ENCODE measurements around the gene ELMO2. TPM values are rescaled to one million over a fixed set of nuclear protein-coding genes. Genes with fewer than 3 reads are reported as not detected.

Gene ELMO2
- total and polyA plus RNA-seq, 2 of the 4 experiments (the other 2 are of a cell fraction): 29.2 to 52.7 TPM

DNA sequence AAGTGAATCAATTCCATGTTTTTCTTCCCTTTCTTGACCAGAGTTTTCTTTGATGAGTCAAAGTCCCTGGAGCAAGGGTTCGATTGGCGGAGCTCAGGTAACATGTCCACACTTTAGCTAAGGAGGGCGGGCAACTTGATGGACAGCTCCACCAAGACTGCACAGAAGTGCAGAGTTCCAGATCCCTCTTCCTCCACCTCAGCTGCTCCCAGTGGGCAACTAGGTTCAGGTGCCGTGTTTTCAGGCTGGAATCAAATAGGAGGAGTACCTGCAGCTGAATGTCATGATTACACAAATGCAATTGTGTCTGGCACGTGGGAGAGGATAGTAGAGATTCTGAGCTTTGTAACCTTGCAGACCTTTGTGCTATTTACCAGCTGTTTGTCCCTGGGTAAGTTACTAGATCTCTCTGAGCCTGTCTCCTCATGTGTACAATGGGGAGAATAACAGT, 1.9 kb upstream of the ELMO2 start:
- no peaks in the 10 kb centered on the region for H3K36me3 ChIP-seq (ENCODE audit: control insufficient read depth, insufficient read depth, low read length)
- no peak overlapping the region for H4K8ac ChIP-seq (ENCODE audit: low read depth in 2 of 2, low read length in 2 of 2)
- WGBS, 2 experiments (ENCODE audit: extremely low coverage in 2 of 2, insufficient read length in 1 of 2): no CpG with 5 or more reads among the region's 5 CpGs
- ChIA-PET CTCF (no interaction called here), POLR2A (ENCODE audit: unreplicated experiment) (no interaction called here)
- H3K9me1 ChIP-seq (ENCODE audit: insufficient read depth, low read length): peaks cover 7% of the 10 kb centered on the region
- peaks cover 7% of the 10 kb centered on the region for H3K4me1 ChIP-seq (ENCODE audit: control insufficient read depth, insufficient read depth, low read length)
- H3K9me3 ChIP-seq (ENCODE audit: control insufficient read depth, insufficient read depth, low read length): no peaks in the 10 kb centered on the region
- no peak overlapping the region for H3K56ac ChIP-seq (ENCODE audit: extremely low read depth, insufficient read depth, low read length)
- H3K4ac ChIP-seq (ENCODE audit: low read depth, low read length): no peak overlapping the region
- in situ Hi-C loops (cut with MboI; ENCODE audit: low sequenced_read_pairs): no loop called here
- no peak overlapping the region for H4K91ac ChIP-seq (ENCODE audit: insufficient read depth, low read depth, low read length)
- H3K9ac ChIP-seq (ENCODE audit: low read depth, low read length): no peak overlapping the region
- no peak overlapping the region for H2BK5ac ChIP-seq (ENCODE audit: low read depth, low read length, poor library complexity, severe bottlenecking)
- no peak overlapping the region for H2AK9ac ChIP-seq (replicated peaks; ENCODE audit: low read depth, low read length, poor library complexity)
- no peak overlapping the region for H3K14ac ChIP-seq (replicated peaks; ENCODE audit: low read depth, low read length)
- peaks cover 8 to 25% of the 10 kb centered on the region in 2 experiments for H3K79me1 ChIP-seq (ENCODE audit: low read depth in 1 of 2, low read length in 2 of 2)
- no peak for DNase-seq
- no peak overlapping the region for H2BK15ac ChIP-seq (ENCODE audit: low read depth, low read length)
- no peak for ATAC-seq (ENCODE audit: low read depth)
- H2AK5ac ChIP-seq (ENCODE audit: low read depth, low read length): no peak overlapping the region
- intact Hi-C loops (cut with micrococcal nuclease): no loop called here
- dilution Hi-C loops (cut with HindIII; ENCODE audit: low sequenced_read_pairs, unreplicated experiment): no loop called here
- peaks cover 5% of the 10 kb centered on the region; the same call in 1 of the 2 replicates for H4K20me1 ChIP-seq (ENCODE audit: insufficient read depth, low read length)
- peaks cover 3% of the 10 kb centered on the region; the same call in 1 of the 2 replicates for H3K27me3 ChIP-seq (ENCODE audit: control insufficient read depth, insufficient read depth, low read length)
- BruUV-seq (replicated peaks): no TSS peak
- no peak overlapping the region for H3K18ac ChIP-seq (ENCODE audit: low read depth, low read length)
- no peak overlapping the region for H3K4me2 ChIP-seq (ENCODE audit: low read depth, low read length)
- H2BK20ac ChIP-seq (ENCODE audit: low read depth, low read length): no peak overlapping the region
- no peak overlapping the region for H2BK120ac ChIP-seq (ENCODE audit: low read depth, low read length)
- H3K23ac ChIP-seq (ENCODE audit: low read depth, low read length): no peak overlapping the region
- H3K27ac ChIP-seq (ENCODE audit: insufficient read depth, low read length): no peak overlapping the region
- H2AFZ ChIP-seq (replicated peaks; ENCODE audit: low read length, poor library complexity): no peak overlapping the region
- H3K4me3 ChIP-seq (ENCODE audit: insufficient read depth, low read depth, low read length): no peak overlapping the region
- H4K5ac ChIP-seq (ENCODE audit: low read depth, low read length): no peak overlapping the region
- TF ChIP-seq NFE2L2 (IDR thresholded peaks at IDR 0.05; ENCODE audit: low read depth, low read length) (no peak), CEBPB (IDR thresholded peaks at IDR 0.05; ENCODE audit: low read depth, low read length) (no peak), RAD21 (IDR thresholded peaks at IDR 0.05; ENCODE audit: low read length) (no peak), RFX5 (IDR thresholded peaks at IDR 0.05; ENCODE audit: low read depth, low read length) (no peak), CHD1 (IDR thresholded peaks at IDR 0.05; ENCODE audit: low read depth, low read length) (no peak), MAZ (IDR thresholded peaks at IDR 0.05; ENCODE audit: borderline replicate concordance, low read depth, low read length) (no peak), SMC3 (IDR thresholded peaks at IDR 0.05; ENCODE audit: low read depth, low read length) (no peak)
- TF ChIP-seq, protein P1, sequence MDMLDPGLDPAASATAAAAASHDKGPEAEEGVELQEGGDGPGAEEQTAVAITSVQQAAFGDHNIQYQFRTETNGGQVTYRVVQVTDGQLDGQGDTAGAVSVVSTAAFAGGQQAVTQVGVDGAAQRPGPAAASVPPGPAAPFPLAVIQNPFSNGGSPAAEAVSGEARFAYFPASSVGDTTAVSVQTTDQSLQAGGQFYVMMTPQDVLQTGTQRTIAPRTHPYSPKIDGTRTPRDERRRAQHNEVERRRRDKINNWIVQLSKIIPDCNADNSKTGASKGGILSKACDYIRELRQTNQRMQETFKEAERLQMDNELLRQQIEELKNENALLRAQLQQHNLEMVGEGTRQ (IDR thresholded peaks at IDR 0.05; ENCODE audit: low read depth, low read length): no peak
